Epithelial cell of esophagus (primary cell): ENCODE measurements around the gene ANXA11.
A peak's percentile ranks its signal among the peaks of the same experiment; 100 is the strongest.

Experiments used
- DNase-seq: peaks from one replicate; pipeline ENCODE4 v3.0.0; 2010; ENCODE audit warnings: low read depth
- H3K4me3 ChIP-seq: 2 replicates; pipeline ENCODE4 v1.5.1; 2011; ENCODE audit warnings: mild to moderate bottlenecking, low read length, control low read depth
- CTCF ChIP-seq: IDR thresholded peaks from 2 replicates; pipeline ENCODE4 v1.5.1; 2011; ENCODE audit warnings: low read depth, mild to moderate bottlenecking, low read length, control low read depth, inconsistent platforms; ENCODE audit not compliant: insufficient read depth; ENCODE audit errors: missing control alignments

ANXA11 gene

GRCh38 chr10:80155696-80156215 is 49.6 kb downstream of the ANXA11 start:
- DNase-seq, result no peak
- H3K4me3 ChIP-seq, result no peak overlapping the region
- no peak for TF ChIP-seq CTCF

GRCh38 chr10:80154978-80155695 is 50.2 kb downstream of the ANXA11 start:
- peak; percentile 92 for DNase-seq
- no peak for TF ChIP-seq CTCF
- H3K4me3 ChIP-seq, result no peak overlapping the region

- H3K4me3 ChIP-seq, result no peak overlapping the region
- TF ChIP-seq CTCF, result no peak
- DNase-seq, result no peak
Observed at GRCh38 chr10:80154626-80154977, 50.7 kb downstream of the ANXA11 start.

- TF ChIP-seq CTCF, result no peak
- no peak for DNase-seq
- H3K4me3 ChIP-seq, result no peak overlapping the region
Observed at GRCh38 chr10:80153460-80153859, 51.9 kb downstream of the ANXA11 start.

- no peak for TF ChIP-seq CTCF
- DNase-seq, result no peak
Observed at GRCh38 chr10:80152820-80153219, 52.5 kb downstream of the ANXA11 start.

GRCh38 chr10:80150172-80150571 is 55.2 kb downstream of the ANXA11 start:
- H3K4me3 ChIP-seq, result no peak overlapping the region
- TF ChIP-seq CTCF, result no peak
- DNase-seq, result no peak

More at GRCh38 chr10:80152820-80153219, 52.5 kb downstream of the ANXA11 start:
- no peak overlapping the region for H3K4me3 ChIP-seq

GRCh38 chr10:80149123-80149522 is 56.2 kb downstream of the ANXA11 start:
- no peak overlapping the region for H3K4me3 ChIP-seq
- TF ChIP-seq CTCF, result no peak
- no peak for DNase-seq
